Hematopoietic multipotent progenitor cell treated with erythropoietin and hydrocortisone succinate and interleukin-3 and kit ligand, for 6 days (in vitro differentiated cells): ENCODE data around the gene ELK4.

ENCODE experiments used
- DNase-seq: peaks from one replicate; pipeline ENCODE4 v3.0.0-alpha.2; 2015

ELK4 gene

GRCh38 chr1:205593532-205593931 is 38.3 kb downstream of the ELK4 start:
- DNase-seq, result no peak

- no peak for DNase-seq
These were observed 39.3 kb downstream of the ELK4 start for GRCh38 chr1:205592443-205593003.

DNA sequence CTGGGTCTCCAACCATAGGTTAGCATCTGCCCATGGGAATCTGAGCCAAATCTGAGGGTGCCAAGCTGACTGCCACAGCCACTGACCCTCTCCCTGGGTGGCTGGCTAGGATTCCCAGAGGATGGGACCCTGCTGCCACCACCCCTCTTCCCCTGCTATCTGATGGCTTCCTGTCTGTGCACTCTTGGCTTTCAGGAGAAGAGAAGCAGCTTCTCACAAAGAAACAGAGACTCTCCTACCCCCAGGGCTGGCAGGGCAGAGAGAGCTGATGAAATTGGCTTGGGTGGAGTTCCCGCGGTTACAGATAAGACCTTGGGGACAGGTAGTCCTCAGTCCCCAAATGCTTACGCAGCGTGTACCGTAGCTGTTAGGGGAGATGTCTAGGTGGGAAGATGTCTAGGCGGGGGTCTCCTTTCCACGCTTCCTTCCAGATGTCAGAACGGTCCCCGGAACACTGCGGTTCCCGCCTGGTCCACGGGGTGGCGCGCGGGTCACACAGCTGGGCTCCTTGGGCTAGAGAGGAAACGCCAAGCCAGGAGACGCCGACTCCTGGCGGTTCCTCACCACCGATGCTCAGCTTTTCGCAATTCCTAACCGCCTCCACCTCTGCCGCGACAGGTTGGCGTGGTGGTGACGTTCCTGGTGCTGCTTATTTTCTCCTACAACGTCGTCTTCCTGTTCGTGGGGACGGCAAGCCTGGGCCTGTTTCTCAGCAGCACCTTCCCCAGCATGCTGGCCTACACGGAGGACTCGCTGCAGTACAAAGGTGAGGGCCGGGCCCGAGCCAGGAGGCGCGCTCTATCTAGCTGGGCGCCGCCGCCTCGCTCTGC is 40.1 kb downstream of the ELK4 start:
- peak; percentile 90 for DNase-seq

DNA sequence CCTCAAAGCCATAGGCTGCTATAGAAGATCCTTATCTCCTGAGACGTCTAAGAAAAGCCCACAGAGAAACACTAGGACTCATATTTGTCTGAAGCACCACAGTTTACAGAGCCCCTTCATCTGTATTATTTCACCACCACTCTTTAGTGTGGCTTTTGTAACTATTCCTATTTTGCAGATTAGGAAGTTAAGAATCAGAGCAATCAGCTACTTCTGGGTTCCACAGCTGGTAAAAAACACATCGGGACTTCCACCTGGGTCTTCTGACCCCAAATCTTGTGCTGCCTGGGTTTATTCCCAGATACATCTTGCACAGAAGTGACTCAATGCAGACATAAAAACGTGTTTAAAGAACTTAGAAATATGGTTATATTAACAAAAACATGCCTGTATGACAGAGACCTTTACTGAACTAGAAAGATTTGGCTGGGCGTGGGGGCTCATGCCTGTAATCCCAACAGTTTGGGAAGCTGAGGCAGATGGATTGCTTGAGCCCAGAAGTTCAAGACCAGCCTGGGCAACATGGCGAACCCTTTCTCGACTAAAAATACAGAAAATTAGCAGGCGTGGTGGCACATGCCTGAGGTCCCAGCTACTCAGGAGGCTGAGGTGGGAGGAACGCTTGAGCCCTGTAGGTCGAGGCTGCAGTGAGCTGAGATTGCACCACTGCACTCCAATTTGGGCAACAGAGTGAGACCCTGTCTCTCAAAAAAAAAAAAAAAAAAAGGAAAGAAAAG is 40.9 kb downstream of the ELK4 start:
- no peak for DNase-seq

- DNase-seq, result no peak
These were observed 41.4 kb downstream of the ELK4 start for GRCh38 chr1:205590457-205590768.

- no peak for DNase-seq
These were observed 42.0 kb downstream of the ELK4 start for GRCh38 chr1:205589618-205590456.

- no peak for DNase-seq
These were observed 42.8 kb downstream of the ELK4 start for GRCh38 chr1:205589046-205589445.

DNA sequence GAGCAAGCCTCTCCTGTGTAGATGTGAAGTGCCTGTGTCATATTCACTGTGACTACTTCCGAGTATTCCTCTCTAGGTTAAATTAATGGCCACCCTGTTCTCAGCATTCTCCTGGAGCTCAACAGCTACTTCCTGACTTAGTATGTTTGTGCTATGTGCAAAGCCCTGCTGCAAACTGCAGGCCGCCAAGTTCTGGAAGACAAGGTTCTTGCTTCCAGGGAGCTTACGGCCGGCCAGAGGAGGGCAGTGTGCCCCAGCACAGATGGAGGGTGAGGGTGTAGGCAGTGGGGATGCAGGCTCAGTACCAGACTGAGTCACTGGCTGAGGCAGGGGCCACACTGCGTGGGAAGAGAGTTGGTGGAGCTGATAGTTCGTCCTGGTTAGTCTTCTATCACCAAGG is 43.2 kb downstream of the ELK4 start:
- peak; percentile 58 for DNase-seq

- no peak for DNase-seq
These were observed 44.2 kb downstream of the ELK4 start for GRCh38 chr1:205587581-205587980.

GRCh38 chr1:205585835-205586785 is 45.7 kb downstream of the ELK4 start:
- DNase-seq, result no peak

GRCh38 chr1:205585169-205585834 is 46.5 kb downstream of the ELK4 start:
- DNase-seq, result no peak

DNA sequence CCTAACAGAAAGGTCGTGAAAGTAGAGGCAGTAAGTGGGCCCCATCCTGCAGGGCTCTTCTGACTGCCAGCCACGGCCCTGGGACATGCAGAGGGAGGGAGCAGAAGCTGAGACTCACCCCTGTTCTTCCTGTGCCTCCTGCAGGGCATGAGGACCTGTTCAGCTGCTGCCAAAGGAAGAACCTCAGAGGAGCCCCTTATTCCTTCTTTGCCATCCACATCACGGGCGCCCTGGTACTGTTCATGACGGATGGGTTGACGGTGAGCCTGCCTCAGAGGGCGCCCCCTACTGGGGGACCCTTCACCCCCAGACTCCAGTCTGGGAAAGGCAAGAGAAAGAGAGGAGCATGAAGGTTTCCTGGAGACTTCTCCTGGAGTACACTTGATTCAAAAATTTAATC is 47.1 kb downstream of the ELK4 start:
- DNase-seq, result no peak

GRCh38 chr1:205583461-205584130 is 48.2 kb downstream of the ELK4 start:
- DNase-seq, result no peak

- no peak for DNase-seq
These were observed 49.1 kb downstream of the ELK4 start for GRCh38 chr1:205582471-205583291.

GRCh38 chr1:205582046-205582445 is 49.8 kb downstream of the ELK4 start:
- no peak for DNase-seq

DNA sequence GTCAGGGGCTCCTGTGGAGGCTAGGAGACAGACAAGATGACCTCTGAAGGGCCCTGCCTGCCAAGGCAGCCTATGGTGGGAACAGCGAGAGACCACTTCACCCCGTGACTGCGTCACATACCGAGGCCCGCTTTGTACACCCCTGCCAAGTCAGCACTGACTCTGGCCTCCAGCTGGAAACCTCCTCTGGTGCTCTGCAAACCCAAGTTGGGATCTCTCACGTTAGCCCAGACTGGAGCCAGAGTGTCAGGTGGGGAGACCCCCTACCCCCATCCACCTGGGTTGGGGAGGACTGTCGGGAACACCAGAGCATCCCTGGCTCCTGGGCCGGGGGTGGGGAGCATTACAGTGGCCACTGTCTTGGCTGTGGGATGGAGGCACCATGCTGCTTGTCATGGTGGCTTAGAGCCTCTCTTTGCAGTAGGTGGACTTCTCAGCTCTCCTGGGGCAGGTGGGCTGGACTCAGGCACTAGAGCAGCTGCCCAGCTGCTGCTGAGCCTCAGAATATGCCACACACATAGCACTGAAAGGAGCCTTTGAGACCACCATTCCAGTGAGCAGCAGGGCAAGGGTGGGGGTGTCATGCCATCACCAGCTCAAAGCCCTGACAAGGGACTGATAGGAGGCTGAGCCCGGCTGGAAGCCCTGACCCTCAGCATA is 50.4 kb downstream of the ELK4 start:
- no peak for DNase-seq

- DNase-seq, result no peak
These were observed 51.0 kb downstream of the ELK4 start for GRCh38 chr1:205580923-205581180.

- no peak for DNase-seq
These were observed 51.5 kb downstream of the ELK4 start for GRCh38 chr1:205580140-205580922.

- DNase-seq, result no peak
These were observed 52.1 kb downstream of the ELK4 start for GRCh38 chr1:205579711-205580110.
